Muscle layer of colon (tissue), 2 donors: ENCODE results near the gene TBX21.
"Not testable (repeated sequence)": the region's sequence is repeated elsewhere in the genome, so short reads cannot be mapped to it uniquely, and the experiment has no call there.

Experiments
- H3K27ac ChIP-seq: one replicate; pipeline ENCODE4 v1.7.0; 2013; ENCODE audit warnings: low read depth, mild to moderate bottlenecking, low read length, moderate library complexity
- H3K27me3 ChIP-seq, 2 donors: one replicate each; pipeline ENCODE4 v1.7.0; 2013; ENCODE audit warnings: low read length in 2 of 2, mild to moderate bottlenecking in 2 of 2; ENCODE audit not compliant: insufficient read depth in 2 of 2, control insufficient read depth in 1 of 2
- H3K36me3 ChIP-seq: one replicate; pipeline ENCODE4 v1.7.0; 2013; ENCODE audit warnings: mild to moderate bottlenecking, low read length; ENCODE audit not compliant: insufficient read depth
- H3K4me1 ChIP-seq: one replicate; pipeline ENCODE4 v1.7.0; 2013; ENCODE audit warnings: mild to moderate bottlenecking, low read length; ENCODE audit not compliant: insufficient read depth
- H3K4me3 ChIP-seq, 2 donors: one replicate each; pipeline ENCODE4 v1.7.0; 2013; ENCODE audit warnings: low read length in 2 of 2, low read depth in 1 of 2, mild to moderate bottlenecking in 1 of 2, moderate library complexity in 1 of 2
- H3K9ac ChIP-seq: one replicate; pipeline ENCODE4 v1.7.0; 2013; ENCODE audit warnings: low read length
- H3K9me3 ChIP-seq: one replicate; pipeline ENCODE4 v1.7.0; 2013; ENCODE audit warnings: mild to moderate bottlenecking, low read length
- donor health status: abdominal sarcoma.
- donor health status: Adenocarcinoma of cecum.

TBX21 gene

DNA sequence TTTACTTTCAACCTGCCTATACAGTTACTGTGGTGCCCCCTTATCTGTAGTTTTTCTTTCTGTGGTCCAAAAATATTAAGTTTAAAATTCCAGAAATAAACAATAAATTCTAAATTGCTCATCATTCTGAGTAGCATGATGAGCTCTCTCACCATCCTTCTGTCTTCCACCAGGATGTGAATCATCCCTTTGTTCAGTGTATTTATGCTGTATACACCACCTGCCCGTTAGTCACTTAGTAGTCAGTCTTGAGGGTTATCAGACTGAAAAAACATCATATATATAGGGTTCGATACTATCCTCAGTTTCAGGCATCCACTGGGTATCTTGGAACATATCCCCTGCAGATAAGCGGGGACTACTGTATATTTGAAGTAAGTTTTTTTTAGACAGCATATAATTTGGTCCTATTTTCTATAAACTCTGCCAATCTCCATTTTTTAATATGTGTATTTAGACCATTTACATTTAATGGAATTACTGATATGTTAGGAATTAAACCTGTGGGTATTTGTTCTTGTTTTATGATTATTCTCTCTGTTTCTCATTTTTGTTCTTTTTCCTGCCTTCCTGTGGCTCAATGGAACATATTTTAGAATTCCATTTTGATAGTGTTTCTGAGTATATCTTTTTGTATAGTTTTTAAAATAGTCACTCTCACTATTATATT is 31.0 kb downstream of the TBX21 start:
- Histone ChIP-seq H3K9ac (no peak overlapping the region), H3K9me3 (peaks cover 10% of the 10 kb centered on the region), H3K4me1 (no peaks in the 10 kb centered on the region), H3K4me3 (no peak overlapping the region), H3K27me3 (no peaks in the 10 kb centered on the region), H3K27ac (no peak overlapping the region), H3K36me3 (no peaks in the 10 kb centered on the region)

GRCh38 chr17:47773649-47774048 is 40.6 kb downstream of the TBX21 start:
- H3K4me1 ChIP-seq, H3K9ac ChIP-seq, H3K36me3 ChIP-seq, H3K4me3 ChIP-seq, H3K27ac ChIP-seq, H3K9me3 ChIP-seq: not testable (repeated sequence)
- peaks cover 34 to 39% of the 10 kb centered on the region in 2 donors for H3K27me3 ChIP-seq

DNA sequence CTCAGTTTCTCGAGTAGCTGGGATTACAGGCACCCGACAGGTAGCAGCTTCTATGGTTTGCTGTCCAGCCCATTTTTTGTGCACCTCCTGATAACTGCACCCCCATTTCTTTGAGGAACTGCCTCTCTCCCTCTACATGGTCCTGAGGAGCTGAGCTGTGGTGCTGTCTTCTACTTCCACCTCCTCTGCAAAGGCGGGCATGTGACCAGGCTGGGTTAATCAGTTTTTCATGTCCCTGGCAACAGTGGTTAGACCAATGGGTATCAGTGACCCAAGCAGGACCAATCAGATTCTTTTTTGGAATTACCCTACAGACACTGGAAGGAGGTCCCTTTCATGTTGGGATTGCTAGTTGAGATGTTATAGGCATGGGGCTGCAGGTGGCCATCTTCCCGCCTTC is 41.3 kb downstream of the TBX21 start:
- Histone ChIP-seq H3K27ac (no peak overlapping the region), H3K4me3 (no peak overlapping the region), H3K9ac (no peak overlapping the region), H3K9me3 (no peaks in the 10 kb centered on the region), H3K4me1 (no peaks in the 10 kb centered on the region), H3K27me3 (peaks cover 34 to 39% of the 10 kb centered on the region in 2 donors), H3K36me3 (no peaks in the 10 kb centered on the region)

GRCh38 chr17:47774987-47775580 is 42.0 kb downstream of the TBX21 start:
- H3K9me3 ChIP-seq = no peaks in the 10 kb centered on the region

GRCh38 chr17:47776330-47777197 is 43.5 kb downstream of the TBX21 start:
- H3K27me3 ChIP-seq = peaks cover 34 to 39% of the 10 kb centered on the region in 2 donors
- H3K9me3 ChIP-seq = no peaks in the 10 kb centered on the region
- no peaks in the 10 kb centered on the region for H3K4me1 ChIP-seq
- H3K27ac ChIP-seq = no peak overlapping the region
- H3K9ac ChIP-seq = no peak overlapping the region
- H3K4me3 ChIP-seq = no peak overlapping the region
- no peaks in the 10 kb centered on the region for H3K36me3 ChIP-seq

More at GRCh38 chr17:47774987-47775580, 42.0 kb downstream of the TBX21 start:
- no peaks in the 10 kb centered on the region for H3K36me3 ChIP-seq
- H3K4me1 ChIP-seq = no peaks in the 10 kb centered on the region
- H3K4me3 ChIP-seq = no peak overlapping the region
- H3K9ac ChIP-seq = no peak overlapping the region
- H3K27ac ChIP-seq = no peak overlapping the region
- H3K27me3 ChIP-seq = peaks cover 34 to 39% of the 10 kb centered on the region in 2 donors

DNA sequence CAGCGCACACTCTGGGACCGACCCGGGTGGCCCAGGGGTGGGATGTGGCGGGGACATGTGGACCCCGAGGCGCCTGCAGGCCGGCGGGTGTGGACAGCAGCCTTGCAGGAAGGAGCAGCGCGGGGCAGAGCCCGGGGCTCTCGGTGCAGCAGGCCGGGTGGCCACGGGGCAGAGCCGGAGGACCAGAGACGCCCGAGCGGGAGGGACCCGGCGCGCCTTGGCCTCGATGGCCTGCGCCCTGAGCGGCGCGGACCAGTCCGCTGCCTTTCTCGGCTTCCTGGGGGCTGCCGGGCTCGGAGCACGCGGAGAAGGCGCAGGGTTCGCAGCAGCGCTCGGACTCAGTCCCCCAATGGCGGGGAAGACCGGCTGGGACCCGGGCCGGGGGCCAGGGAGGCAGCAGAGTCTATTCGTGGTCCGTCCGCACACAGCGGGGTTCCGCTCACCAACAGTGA is 45.2 kb downstream of the TBX21 start:
- Histone ChIP-seq H3K27ac (no peak overlapping the region), H3K9ac (no peak overlapping the region), H3K36me3 (no peaks in the 10 kb centered on the region), H3K9me3 (no peaks in the 10 kb centered on the region), H3K4me1 (no peaks in the 10 kb centered on the region), H3K27me3 (peaks cover 34 to 39% of the 10 kb centered on the region in 2 donors), H3K4me3 (no peak overlapping the region)

DNA sequence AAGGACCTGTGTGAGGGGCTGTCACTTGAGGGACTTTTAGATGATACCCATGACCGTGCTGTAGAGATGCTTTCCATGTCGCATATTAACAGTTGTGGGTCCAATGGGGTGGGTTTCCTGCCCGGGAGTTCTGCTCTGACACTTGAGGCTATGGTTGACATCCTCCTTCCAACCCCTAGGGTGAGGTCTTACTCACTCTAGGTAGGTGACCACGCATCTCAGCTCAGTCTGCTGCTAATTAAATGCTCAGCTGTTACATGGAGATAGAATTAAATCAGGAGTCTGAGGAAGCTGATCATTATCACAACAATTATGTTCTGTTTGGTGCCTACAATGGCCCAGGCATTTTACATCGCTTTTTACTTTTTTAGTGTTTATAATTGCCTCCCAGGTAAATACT is 48.4 kb downstream of the TBX21 start:
- no peak overlapping the region for H3K4me3 ChIP-seq
- peaks cover 16 to 22% of the 10 kb centered on the region in 2 donors for H3K27me3 ChIP-seq
- H3K27ac ChIP-seq = no peak overlapping the region
- no peaks in the 10 kb centered on the region for H3K4me1 ChIP-seq
- H3K36me3 ChIP-seq = no peaks in the 10 kb centered on the region
- no peaks in the 10 kb centered on the region for H3K9me3 ChIP-seq
- no peak overlapping the region for H3K9ac ChIP-seq

- peaks cover under 1 to 19% of the 10 kb centered on the region in 2 donors for H3K27me3 ChIP-seq
These were observed 52.6 kb downstream of the TBX21 start for GRCh38 chr17:47785538-47786123.

DNA sequence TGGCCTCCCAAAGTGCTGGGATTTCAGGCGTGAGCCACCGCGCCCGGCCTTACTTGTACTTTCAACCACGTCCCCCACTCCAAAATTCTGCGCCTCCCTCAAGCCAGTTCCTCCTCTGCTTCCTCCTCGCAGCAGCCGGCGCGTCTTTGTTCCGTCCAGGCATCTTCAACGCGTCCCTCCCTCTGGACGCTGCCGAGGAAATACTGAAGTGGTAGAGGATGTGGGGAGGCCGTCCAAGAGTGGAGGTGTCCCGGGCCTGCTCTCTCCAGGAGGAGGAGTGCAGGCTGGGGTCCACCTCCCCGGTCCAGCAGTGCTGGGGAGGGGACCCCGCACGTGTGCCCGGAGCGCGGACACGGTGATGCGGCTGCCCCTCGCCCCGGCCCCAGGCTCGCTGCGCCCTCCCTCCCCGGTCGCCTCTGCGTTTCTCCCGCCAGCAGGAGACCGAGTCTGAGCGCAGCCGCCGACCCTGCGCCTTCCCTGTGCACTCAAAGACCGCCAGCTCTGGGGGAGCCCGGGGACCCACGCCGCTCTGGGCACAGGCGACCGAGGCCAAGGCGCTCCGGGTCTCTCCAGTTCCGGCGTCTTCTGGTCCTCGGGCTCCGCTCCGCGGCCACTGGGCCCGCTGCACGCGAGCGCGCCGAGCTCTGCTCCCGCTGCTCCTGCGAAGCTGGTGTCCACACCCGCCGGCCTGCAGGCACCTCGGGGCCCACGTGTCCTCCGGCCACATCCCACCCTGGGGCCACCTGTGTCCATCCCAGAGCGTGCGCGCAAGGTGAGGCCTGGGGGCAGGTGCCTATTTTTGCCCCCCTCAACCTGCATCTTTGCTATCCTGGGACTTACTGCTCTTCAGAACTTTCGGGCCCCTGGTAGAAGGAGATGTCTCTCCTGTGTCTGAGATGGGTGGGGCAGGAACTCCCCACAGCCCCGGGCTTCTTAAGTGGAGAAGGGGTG is 56.9 kb downstream of the TBX21 start:
- Histone ChIP-seq H3K4me1 (no peaks in the 10 kb centered on the region), H3K9me3 (no peaks in the 10 kb centered on the region), H3K36me3 (no peaks in the 10 kb centered on the region), H3K27me3 (peaks cover 20 to 44% of the 10 kb centered on the region in 2 donors), H3K9ac (no peak overlapping the region), H3K27ac (no peak overlapping the region), H3K4me3 (peak overlapping the region in 1 of 2 donors; percentile 27)

More at GRCh38 chr17:47785538-47786123, 52.6 kb downstream of the TBX21 start:
- H3K4me3 ChIP-seq = no peak overlapping the region
- H3K9me3 ChIP-seq = no peaks in the 10 kb centered on the region
- H3K36me3 ChIP-seq = no peaks in the 10 kb centered on the region
- no peak overlapping the region for H3K27ac ChIP-seq
- H3K9ac ChIP-seq = no peak overlapping the region
- no peaks in the 10 kb centered on the region for H3K4me1 ChIP-seq

- H3K27me3 ChIP-seq = peaks cover 20 to 44% of the 10 kb centered on the region in 2 donors
These were observed 58.0 kb downstream of the TBX21 start for GRCh38 chr17:47791025-47791424.

More at GRCh38 chr17:47791025-47791424, 58.0 kb downstream of the TBX21 start:
- Histone ChIP-seq H3K36me3 (no peaks in the 10 kb centered on the region), H3K27ac (no peak overlapping the region), H3K9ac (no peak overlapping the region), H3K9me3 (no peaks in the 10 kb centered on the region), H3K4me1 (no peaks in the 10 kb centered on the region), H3K4me3 (no peak overlapping the region)
